Dermis blood vessel endothelial cell (primary cell): ENCODE results near the gene CHADL. TPM values are rescaled to one million over a fixed set of nuclear protein-coding genes. Genes with fewer than 3 reads are reported as not detected.
"Not testable (repeated sequence)": the region's sequence is repeated elsewhere in the genome, so short reads cannot be mapped to it uniquely, and the experiment has no call there.

Source experiments
- DNase-seq: peaks from one replicate; pipeline ENCODE4 v3.0.0; 2010
- total RNA-seq: library from RNA; depleted of rRNA; stranded (reverse); fragments of >200 nt; gene quantifications from 2 replicates; pipeline ENCODE4 v1.2.3, GENCODE V29; 2014

Gene CHADL
- total RNA-seq: 1.1 and 2.0 TPM in 2 replicates

GRCh38 chr22:41240377-41241132 is at the start of gene CHADL:
Gene CHADL (minus strand): TSS chr22:41240931. CDS start chr22:41240881, 50 bp downstream.
- DNase-seq: no peak

- no peak for DNase-seq
These were observed 48.9 kb upstream of the CHADL start for GRCh38 chr22:41289671-41290070.

GRCh38 chr22:41288245-41288946 is 47.7 kb upstream of the CHADL start:
- peak; percentile 82 for DNase-seq

- DNase-seq: peak; percentile 72
These were observed 45.9 kb upstream of the CHADL start for GRCh38 chr22:41286639-41287091.

GRCh38 chr22:41285820-41286638 is 45.3 kb upstream of the CHADL start, which contains the start of gene RANGAP1:
Gene RANGAP1 (minus strand): TSS chr22:41286187. CDS start chr22:41281044, 5,143 bp downstream.
- DNase-seq: peak; percentile 99

- DNase-seq: peak; percentile 84
These were observed 44.7 kb upstream of the CHADL start for GRCh38 chr22:41285441-41285819.

- no peak for DNase-seq
These were observed 43.7 kb upstream of the CHADL start for GRCh38 chr22:41284465-41284864.

GRCh38 chr22:41280854-41281253 is 40.1 kb upstream of the CHADL start:
- no peak for DNase-seq

- DNase-seq: no peak
These were observed 39.3 kb upstream of the CHADL start for GRCh38 chr22:41280065-41280464.

GRCh38 chr22:41274856-41275255 is 34.1 kb upstream of the CHADL start:
- DNase-seq: no peak

GRCh38 chr22:41273128-41273527 is 32.4 kb upstream of the CHADL start:
- DNase-seq: no peak

- DNase-seq: no peak
These were observed 31.1 kb upstream of the CHADL start for GRCh38 chr22:41271787-41272186.

GRCh38 chr22:41267958-41268357 is 27.2 kb upstream of the CHADL start:
- DNase-seq: no peak

- no peak for DNase-seq
These were observed 23.7 kb upstream of the CHADL start for GRCh38 chr22:41264408-41264941.

GRCh38 chr22:41263704-41264103 is 23.0 kb upstream of the CHADL start:
- DNase-seq: no peak

GRCh38 chr22:41262250-41262765 is 21.6 kb upstream of the CHADL start:
- no peak for DNase-seq

- no peak for DNase-seq
These were observed 21.0 kb upstream of the CHADL start for GRCh38 chr22:41261541-41262249.

GRCh38 chr22:41260871-41261270 is 20.1 kb upstream of the CHADL start:
- DNase-seq: no peak

GRCh38 chr22:41259756-41260155 is 19.0 kb upstream of the CHADL start:
- not testable (repeated sequence) for DNase-seq

- DNase-seq: no peak
These were observed 17.0 kb upstream of the CHADL start for GRCh38 chr22:41257696-41258095.
